Retinal pigment epithelial cell (primary cell): ENCODE results near the gene ATXN7.

ENCODE experiments used
- DNase-seq: peaks from one replicate; pipeline ENCODE4 v3.0.0-alpha.2; 2010; ENCODE audit warnings: low read depth
- H3K4me3 ChIP-seq: 2 replicates; pipeline ENCODE4 v1.5.1; 2011; ENCODE audit warnings: mild to moderate bottlenecking, low read length, control low read depth, moderate library complexity
- TF ChIP-seq, protein P1 (sequence below): conservative IDR thresholded peaks from 2 replicates; pipeline ENCODE4 v1.5.1; 2011; ENCODE audit warnings: low read depth, low read length, control low read depth, inconsistent platforms

Gene ATXN7

DNA sequence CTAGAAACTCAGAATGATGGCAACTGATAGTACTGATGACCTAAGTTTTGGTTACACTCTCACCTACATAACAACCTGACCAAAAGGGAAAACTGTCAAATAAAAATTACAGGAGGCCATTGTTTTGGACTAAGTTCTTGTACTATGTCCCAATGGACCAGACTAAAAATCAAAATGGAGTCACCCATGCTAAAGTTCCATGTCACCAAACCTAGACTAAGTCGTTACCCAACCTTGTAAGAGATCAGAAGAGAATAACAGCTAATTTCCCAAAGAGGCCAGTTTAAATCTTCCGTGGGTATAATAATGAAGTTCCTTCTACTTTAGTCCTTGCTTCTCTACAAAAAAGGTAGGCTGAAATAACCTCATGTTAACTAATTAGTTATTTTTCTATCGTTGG, 12.4 kb upstream of the ATXN7 start:
- TF ChIP-seq, protein P1, sequence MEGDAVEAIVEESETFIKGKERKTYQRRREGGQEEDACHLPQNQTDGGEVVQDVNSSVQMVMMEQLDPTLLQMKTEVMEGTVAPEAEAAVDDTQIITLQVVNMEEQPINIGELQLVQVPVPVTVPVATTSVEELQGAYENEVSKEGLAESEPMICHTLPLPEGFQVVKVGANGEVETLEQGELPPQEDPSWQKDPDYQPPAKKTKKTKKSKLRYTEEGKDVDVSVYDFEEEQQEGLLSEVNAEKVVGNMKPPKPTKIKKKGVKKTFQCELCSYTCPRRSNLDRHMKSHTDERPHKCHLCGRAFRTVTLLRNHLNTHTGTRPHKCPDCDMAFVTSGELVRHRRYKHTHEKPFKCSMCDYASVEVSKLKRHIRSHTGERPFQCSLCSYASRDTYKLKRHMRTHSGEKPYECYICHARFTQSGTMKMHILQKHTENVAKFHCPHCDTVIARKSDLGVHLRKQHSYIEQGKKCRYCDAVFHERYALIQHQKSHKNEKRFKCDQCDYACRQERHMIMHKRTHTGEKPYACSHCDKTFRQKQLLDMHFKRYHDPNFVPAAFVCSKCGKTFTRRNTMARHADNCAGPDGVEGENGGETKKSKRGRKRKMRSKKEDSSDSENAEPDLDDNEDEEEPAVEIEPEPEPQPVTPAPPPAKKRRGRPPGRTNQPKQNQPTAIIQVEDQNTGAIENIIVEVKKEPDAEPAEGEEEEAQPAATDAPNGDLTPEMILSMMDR: no peak
- H3K4me3 ChIP-seq: no peak overlapping the region
- no peak for DNase-seq

DNA sequence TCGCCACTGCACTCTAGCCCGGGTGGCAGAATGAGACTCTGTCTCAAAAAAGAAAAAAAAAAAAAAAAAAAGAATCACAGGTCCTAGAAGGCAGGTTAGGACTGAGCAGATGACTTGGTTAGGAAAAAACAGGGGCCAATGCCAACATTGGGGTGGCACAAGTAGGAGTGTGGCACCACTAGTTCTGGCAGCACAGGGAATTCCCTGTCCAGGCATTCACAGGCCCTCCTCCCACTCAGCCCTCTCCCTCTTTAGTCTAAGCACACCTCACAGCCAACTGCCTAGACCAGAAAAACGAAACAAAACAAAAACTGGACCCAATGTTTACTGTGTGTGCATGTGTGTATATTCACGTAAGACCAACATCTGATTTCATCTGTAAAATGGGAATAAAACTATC, 10.6 kb upstream of the ATXN7 start:
- no peak for DNase-seq

DNA sequence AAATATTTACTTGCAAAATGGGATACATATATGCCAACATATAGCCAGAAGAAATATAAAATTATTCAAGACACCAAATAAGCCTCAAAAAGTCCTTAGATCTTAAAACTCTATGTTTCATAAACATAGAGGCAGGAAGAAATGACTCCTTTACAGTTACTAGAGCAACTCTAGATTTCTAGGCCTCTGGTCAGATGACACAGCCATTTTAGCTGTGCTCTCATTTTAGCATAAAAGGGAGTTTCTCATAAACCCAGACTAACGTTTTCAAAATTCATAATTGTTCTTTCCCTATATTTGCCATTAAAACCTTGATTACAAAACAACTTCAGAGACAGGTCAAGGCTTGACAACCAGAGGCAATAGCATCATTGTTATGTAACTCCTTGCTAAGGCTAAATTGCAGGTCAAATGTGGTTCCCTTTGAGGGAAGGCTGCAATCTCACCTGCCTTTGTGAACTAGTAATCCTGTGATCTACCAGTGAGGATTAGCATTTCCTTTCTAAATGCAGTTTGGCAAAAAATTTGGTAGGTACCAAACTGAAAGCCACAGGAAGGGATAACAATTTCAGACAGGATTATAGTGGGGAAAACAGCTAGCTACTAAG, 8.2 kb upstream of the ATXN7 start:
- no peak overlapping the region for H3K4me3 ChIP-seq
- no peak for DNase-seq
- TF ChIP-seq, protein P1: no peak

More for the DNA sequence above, 10.6 kb upstream of the ATXN7 start:
- no peak overlapping the region for H3K4me3 ChIP-seq
- TF ChIP-seq, protein P1: no peak

DNA sequence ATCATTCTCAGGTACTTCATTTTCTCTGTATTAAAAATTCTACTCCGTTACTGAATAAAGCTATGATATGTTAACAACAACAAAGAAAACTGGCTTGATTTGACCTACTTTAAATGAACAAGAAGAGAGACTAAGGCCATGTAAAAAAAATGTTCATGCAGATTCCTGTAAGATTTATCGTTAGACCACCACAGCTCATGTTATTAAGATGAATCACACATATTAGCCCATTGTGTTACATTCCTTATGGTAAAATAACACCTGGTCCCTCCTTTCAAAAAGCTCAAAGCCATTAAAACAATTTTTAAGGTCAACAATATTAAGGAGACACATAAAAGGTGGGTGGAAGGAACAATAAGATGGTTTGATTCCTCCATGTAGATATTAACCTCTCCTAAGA, 6.4 kb upstream of the ATXN7 start:
- TF ChIP-seq, protein P1: no peak
- no peak overlapping the region for H3K4me3 ChIP-seq
- peak; percentile 52 for DNase-seq

DNA sequence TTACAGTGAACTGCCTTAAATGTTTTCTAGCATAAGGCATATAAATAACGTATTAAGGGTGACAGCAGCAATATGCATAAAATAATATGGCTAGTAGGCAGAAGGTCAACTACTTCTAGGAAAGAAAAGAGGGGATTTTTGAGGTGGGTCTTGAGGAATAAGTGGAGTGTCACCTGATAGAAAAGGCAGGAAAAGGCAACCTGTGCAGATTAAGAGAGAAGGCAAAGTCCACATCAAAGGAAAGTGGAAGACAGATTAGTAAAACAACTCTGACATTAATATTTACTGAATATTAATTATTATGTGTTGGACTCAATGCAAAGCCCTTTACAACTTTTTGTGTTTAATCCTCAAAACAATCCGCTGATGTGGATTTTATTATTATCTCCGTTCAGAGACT, 2.9 kb upstream of the ATXN7 start:
- DNase-seq: no peak
- TF ChIP-seq, protein P1: no peak
- H3K4me3 ChIP-seq: no peak overlapping the region

DNA sequence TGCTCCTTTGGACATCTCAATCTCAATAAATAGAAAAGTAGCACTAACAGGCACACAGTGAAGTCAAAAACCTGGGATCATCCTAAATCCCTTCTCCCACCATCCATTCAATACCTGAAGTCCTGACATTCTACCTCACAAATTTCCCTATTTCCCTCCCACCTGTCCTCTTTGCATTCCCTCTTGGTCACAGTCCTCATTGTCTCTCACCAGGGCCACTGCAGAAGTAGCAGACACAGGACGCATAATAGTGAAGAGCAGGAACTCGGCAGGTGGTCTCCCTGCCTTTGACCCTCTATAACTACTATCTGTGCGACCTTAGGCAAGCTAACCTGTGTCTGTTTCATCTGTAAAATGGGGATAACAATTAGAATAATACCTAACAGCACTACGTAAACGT, 2.4 kb upstream of the ATXN7 start:
- TF ChIP-seq, protein P1: no peak
- no peak for DNase-seq
- H3K4me3 ChIP-seq: no peak overlapping the region

DNA sequence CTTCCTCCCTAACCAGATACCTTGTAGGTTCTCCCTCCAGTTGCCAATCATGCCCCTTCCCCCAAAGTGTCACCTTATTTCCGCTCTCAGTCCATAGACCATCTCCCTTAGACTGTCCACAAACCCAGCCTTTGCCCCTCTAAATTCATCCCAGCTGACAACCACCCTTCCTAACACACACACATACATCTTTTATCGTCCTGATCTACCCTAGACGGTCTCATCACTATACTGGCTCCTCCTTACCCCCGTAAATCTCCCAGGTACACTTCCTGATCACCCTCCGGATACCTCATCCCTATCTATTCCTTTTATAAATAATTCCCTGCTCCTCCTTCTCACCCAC, 890 bp upstream of the ATXN7 start:
- no peak for DNase-seq
- TF ChIP-seq, protein P1: no peak
- peak overlapping the region; percentile 78 for H3K4me3 ChIP-seq
